MCF 10A (cell line): Measurements from ENCODE around the gene ENO1. TPM values are rescaled to one million over a fixed set of nuclear protein-coding genes. Genes with fewer than 3 reads are reported as not detected.

Experiments
- BruUV-seq: library from RNA; stranded (reverse); fragments of 400-500 nt; replicated peaks from 2 replicates; lab custom pipeline; 2021; lab: Mats Ljungman, UMichigan
- CTCF ChIA-PET: fragments of 300-600 bp; sonication (Branson Sonifier 250); formaldehyde crosslinking; extraction: SDS; loops from one replicate; lab custom pipeline; 2021; ENCODE audit warnings: antibody characterized with exemption, inconsistent platforms; lab: Yijun Ruan, JAX
- POLR2A ChIA-PET: fragments of 300-600, 350-650 bp; sonication (Branson Sonifier 250); formaldehyde crosslinking; extraction: SDS; loops from one replicate; lab custom pipeline; 2020; ENCODE audit warnings: antibody characterized with exemption, inconsistent platforms; lab: Yijun Ruan, JAX
- DNase-seq: peaks from one replicate; pipeline ENCODE4 v3.0.0-alpha.2; 2018; ENCODE audit not compliant: unreplicated experiment
- H3K27ac Mint-ChIP-seq: one replicate; pipeline ENCODE4 v1.8.0; 2022; ENCODE audit warnings: mild to moderate bottlenecking, low read depth, mixed read lengths; ENCODE audit not compliant: unreplicated experiment
- H3K27me3 Mint-ChIP-seq: one replicate; pipeline ENCODE4 v1.8.0; 2022; ENCODE audit warnings: mixed read lengths; ENCODE audit not compliant: insufficient read depth, unreplicated experiment
- H3K36me3 Mint-ChIP-seq: one replicate; pipeline ENCODE4 v1.8.0; 2022; ENCODE audit warnings: mild to moderate bottlenecking, moderate library complexity, mixed read lengths; ENCODE audit not compliant: insufficient read depth, unreplicated experiment
- H3K4me1 Mint-ChIP-seq: one replicate; pipeline ENCODE4 v1.8.0; 2022; ENCODE audit warnings: mixed read lengths; ENCODE audit not compliant: insufficient read depth, unreplicated experiment
- H3K4me3 Mint-ChIP-seq: one replicate; pipeline ENCODE4 v1.8.0; 2022; ENCODE audit warnings: mild to moderate bottlenecking, moderate library complexity, mixed read lengths; ENCODE audit not compliant: unreplicated experiment
- H3K9me3 Mint-ChIP-seq: one replicate; pipeline ENCODE4 v1.8.0; 2022; ENCODE audit warnings: mixed read lengths; ENCODE audit not compliant: unreplicated experiment
- CTCF ChIP-seq: fragments of 200-600 bp; IDR thresholded peaks from one replicate; pipeline ENCODE4 v1.8.0; 2022; ENCODE audit warnings: antibody characterized with exemption, mild to moderate bottlenecking; ENCODE audit not compliant: unreplicated experiment
- intact Hi-C: fragments of 100-400 bp; cut with micrococcal nuclease; formaldehyde crosslinking; loops from 2 replicates; pipeline ENCODE4 v1.14.1; 2022
- total RNA-seq: library from RNA; stranded (reverse); gene quantifications from 2 replicates; pipeline ENCODE4 v1.2.3, GENCODE V29; 2022

The ENO1 gene
- total RNA-seq, 1 experiment from 2014 or later: 2,811 TPM

DNA sequence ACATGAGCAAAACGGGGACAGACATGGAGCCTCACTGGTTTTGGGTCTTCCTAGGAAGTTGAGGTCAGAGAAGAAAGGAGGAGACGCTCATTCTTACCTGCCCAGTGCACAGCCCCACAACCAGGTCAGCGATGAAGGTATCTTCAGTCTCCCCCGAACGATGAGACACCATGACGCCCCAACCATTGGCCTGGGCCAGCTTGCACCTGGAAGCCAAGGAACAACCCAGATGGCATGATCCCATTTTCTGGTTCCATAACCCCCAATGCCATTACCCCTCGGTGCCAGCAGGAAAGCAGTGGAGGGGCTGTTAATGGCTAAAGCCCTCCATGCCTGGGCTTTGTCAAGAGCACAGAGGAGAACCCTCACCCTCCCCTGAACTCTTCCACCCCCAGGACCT, 15.3 kb downstream of the ENO1 start:
- H3K27me3 Mint-ChIP-seq: no peaks in the 10 kb centered on the region
- no peaks in the 10 kb centered on the region for H3K4me1 Mint-ChIP-seq
- H3K4me3 Mint-ChIP-seq: no peak overlapping the region
- H3K36me3 Mint-ChIP-seq: peaks cover 100% of the 10 kb centered on the region
- DNase-seq: no peak
- intact Hi-C loops: no loop called here
- TF ChIP-seq CTCF: no peak
- H3K9me3 Mint-ChIP-seq: no peaks in the 10 kb centered on the region
- CTCF ChIA-PET: interaction anchor here (0.6 to 6.3 kb wide), 7 partner anchors 9 to 302 kb away, joined by 3 to 59 read pairs (median 3); no protein-coding TSS in a partner anchor
- no TSS peak for BruUV-seq
- no peak overlapping the region for H3K27ac Mint-ChIP-seq
- POLR2A ChIA-PET: interaction anchor here (1.1 to 10.0 kb wide), 6 partner anchors 9 to 338 kb away, joined by 3 to 103 read pairs (median 6); partner anchors contain the start of gene ENO1

- no peak overlapping the region for H3K4me3 Mint-ChIP-seq
- no peaks in the 10 kb centered on the region for H3K27me3 Mint-ChIP-seq
- intact Hi-C loops: no loop called here
- H3K27ac Mint-ChIP-seq: no peak overlapping the region
- DNase-seq: no peak
- no peaks in the 10 kb centered on the region for H3K9me3 Mint-ChIP-seq
- peak; percentile 45 for TF ChIP-seq CTCF
- H3K36me3 Mint-ChIP-seq: peaks cover 100% of the 10 kb centered on the region
- no TSS peak for BruUV-seq
- ChIA-PET CTCF (interaction anchor here (0.6 to 6.3 kb wide), 10 partner anchors 10 to 301 kb away, joined by 3 to 59 read pairs (median 3); no protein-coding TSS in a partner anchor), POLR2A (interaction anchor here (0.9 to 10.0 kb wide), 6 partner anchors 10 to 337 kb away, joined by 3 to 103 read pairs (median 6); partner anchors contain the start of gene ENO1)
- H3K4me1 Mint-ChIP-seq: no peaks in the 10 kb centered on the region
These were observed 16.0 kb downstream of the ENO1 start for GRCh38 chr1:8862528-8862927.

DNA sequence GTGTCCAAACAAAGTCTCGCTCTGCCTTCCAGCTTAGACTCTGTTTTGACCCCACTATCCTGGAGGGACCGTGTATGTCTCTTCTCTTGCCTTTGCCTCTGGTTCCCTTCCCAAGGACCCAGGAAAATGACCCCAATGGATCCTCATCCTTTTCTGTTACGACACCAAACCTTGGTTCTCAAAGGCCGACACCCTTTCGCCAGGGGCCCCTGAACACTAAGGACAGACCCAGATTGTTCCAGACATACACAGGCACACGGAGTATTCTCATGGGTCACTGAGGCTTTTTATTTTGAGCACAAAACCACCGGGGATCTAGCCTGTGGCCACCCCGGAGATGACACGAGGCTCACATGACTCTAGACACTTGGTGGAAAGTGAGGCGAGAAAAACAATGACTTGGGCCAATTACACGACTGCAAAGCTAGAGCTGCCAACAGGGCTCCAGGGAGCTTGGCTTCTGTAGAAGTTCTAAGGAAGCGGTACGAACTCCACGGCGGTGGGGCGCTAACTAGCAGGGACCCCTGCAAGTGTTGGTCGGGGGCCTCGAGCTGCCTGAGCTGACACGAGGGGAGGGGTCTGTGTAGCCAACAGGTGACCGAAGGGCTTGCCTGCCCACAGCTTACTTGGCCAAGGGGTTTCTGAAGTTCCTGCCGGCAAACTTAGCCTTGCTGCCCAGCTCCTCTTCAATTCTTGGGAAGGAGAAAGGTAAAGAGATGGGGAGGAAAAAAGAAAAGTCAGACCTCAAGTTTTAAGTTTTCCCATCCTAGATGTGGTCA, 17.6 kb downstream of the ENO1 start:
- intact Hi-C loops: no loop called here
- peaks cover 86% of the 10 kb centered on the region for H3K36me3 Mint-ChIP-seq
- no peak overlapping the region for H3K27ac Mint-ChIP-seq
- no peaks in the 10 kb centered on the region for H3K9me3 Mint-ChIP-seq
- POLR2A ChIA-PET: interaction anchor here (0.5 to 10.0 kb wide), 6 partner anchors 9 to 43 kb away, joined by 3 to 103 read pairs (median 4); partner anchors contain the start of gene ENO1
- H3K4me1 Mint-ChIP-seq: no peaks in the 10 kb centered on the region
- CTCF ChIA-PET: interaction anchor here (0.6 to 6.3 kb wide), 6 partner anchors 12 to 632 kb away, joined by 3 to 59 read pairs (median 4); no protein-coding TSS in a partner anchor
- no peak for TF ChIP-seq CTCF
- DNase-seq: no peak
- H3K27me3 Mint-ChIP-seq: no peaks in the 10 kb centered on the region
- H3K4me3 Mint-ChIP-seq: no peak overlapping the region
- BruUV-seq: no TSS peak
